Activated CD8-positive, alpha-beta memory T cell treated with anti-CD3 and anti-CD28 coated beads, Interleukin-2, amount 50 U/mL, for 4 hours (primary cell): ENCODE data around the gene ARHGEF38.

Experiments
- DNase-seq: peaks from one replicate; pipeline ENCODE4 v3.0.0-alpha.2; 2020

Gene ARHGEF38

GRCh38 chr4:105551965-105552746 lies at the start of gene ARHGEF38:
Gene ARHGEF38 (plus strand): TSS chr4:105552620. CDS start chr4:105552766, 146 bp downstream.
- DNase-seq, result no peak

GRCh38 chr4:105503484-105503883 lies 48.9 kb upstream of the ARHGEF38 start:
- DNase-seq, result no peak

GRCh38 chr4:105504744-105505143 lies 47.7 kb upstream of the ARHGEF38 start:
- no peak for DNase-seq

GRCh38 chr4:105509291-105509690 lies 43.1 kb upstream of the ARHGEF38 start:
- no peak for DNase-seq

- DNase-seq, result no peak
Measured at GRCh38 chr4:105509714-105510113, 42.7 kb upstream of the ARHGEF38 start.

- no peak for DNase-seq
Measured at GRCh38 chr4:105510245-105510644, 42.2 kb upstream of the ARHGEF38 start.

- DNase-seq, result no peak
Measured at GRCh38 chr4:105520819-105521790, 31.3 kb upstream of the ARHGEF38 start.

- no peak for DNase-seq
Measured at GRCh38 chr4:105526656-105527055, 25.8 kb upstream of the ARHGEF38 start.

- no peak for DNase-seq
Measured at GRCh38 chr4:105527081-105527480, 25.3 kb upstream of the ARHGEF38 start.

- DNase-seq, result no peak
Measured at GRCh38 chr4:105536601-105537000, 15.8 kb upstream of the ARHGEF38 start.

GRCh38 chr4:105541420-105541819 lies 11.0 kb upstream of the ARHGEF38 start:
- DNase-seq, result no peak

GRCh38 chr4:105542039-105542438 lies 10.4 kb upstream of the ARHGEF38 start:
- no peak for DNase-seq

GRCh38 chr4:105543346-105543745 lies 9.1 kb upstream of the ARHGEF38 start:
- DNase-seq, result no peak

GRCh38 chr4:105543881-105544280 lies 8.5 kb upstream of the ARHGEF38 start:
- DNase-seq, result no peak

- no peak for DNase-seq
Measured at GRCh38 chr4:105544520-105545286, 7.7 kb upstream of the ARHGEF38 start.

- DNase-seq, result no peak
Measured at GRCh38 chr4:105546086-105546485, 6.3 kb upstream of the ARHGEF38 start.

- DNase-seq, result no peak
Measured at GRCh38 chr4:105547769-105548168, 4.7 kb upstream of the ARHGEF38 start.

GRCh38 chr4:105548483-105548882 lies 3.9 kb upstream of the ARHGEF38 start:
- no peak for DNase-seq

GRCh38 chr4:105550641-105551040 lies 1.8 kb upstream of the ARHGEF38 start:
- DNase-seq, result no peak

- no peak for DNase-seq
Measured at GRCh38 chr4:105555409-105555808, 3.0 kb downstream of the ARHGEF38 start.

GRCh38 chr4:105556206-105556605 lies 3.8 kb downstream of the ARHGEF38 start:
- no peak for DNase-seq

GRCh38 chr4:105558277-105558676 lies 5.9 kb downstream of the ARHGEF38 start:
- no peak for DNase-seq

GRCh38 chr4:105560421-105560848 lies 8.0 kb downstream of the ARHGEF38 start:
- DNase-seq, result no peak
